GM23338 (cell line): Measurements from ENCODE around the gene PLA2G2E. TPM values are rescaled to one million over a fixed set of nuclear protein-coding genes. Genes with fewer than 3 reads are reported as not detected.

Experiments used
- ATAC-seq: fragments of 200-7000 bp; cut with Tn5 transposase; 3 replicates; pipeline ENCODE4 v1.9.1; 2020
- DNase-seq: peaks from one replicate; pipeline ENCODE4 v3.0.0-alpha.2; 2015; ENCODE audit warnings: low spot score
- H2AFZ ChIP-seq: fragments of 200-600 bp; sonication (generic); 2 replicates; pipeline ENCODE4 v1.8.0; 2016; ENCODE audit warnings: antibody characterized with exemption, mild to moderate bottlenecking, moderate library complexity
- H3F3A ChIP-seq: fragments of 200-600 bp; sonication (generic); replicated peaks from 2 replicates; pipeline ENCODE4 v1.8.0; 2017; ENCODE audit warnings: antibody characterized with exemption, mixed run types, low read depth
- H3K27ac ChIP-seq: fragments of 200-600 bp; sonication (generic); 2 replicates; pipeline ENCODE4 v1.6.1; 2016; ENCODE audit warnings: low read depth
- H3K27me3 ChIP-seq: fragments of 200-600 bp; sonication (generic); 2 replicates; pipeline ENCODE4 v1.8.0; 2016; ENCODE audit warnings: mild to moderate bottlenecking, mixed run types, moderate library complexity; ENCODE audit not compliant: insufficient read depth
- H3K36me3 ChIP-seq: fragments of 200-600 bp; sonication (generic); 2 replicates; pipeline ENCODE4 v1.8.0; 2016; ENCODE audit warnings: mild to moderate bottlenecking; ENCODE audit not compliant: insufficient read depth
- H3K4me1 ChIP-seq: fragments of 200-600 bp; sonication (generic); 2 replicates; pipeline ENCODE4 v1.8.0; 2016; ENCODE audit warnings: mild to moderate bottlenecking, moderate library complexity; ENCODE audit not compliant: insufficient read depth
- H3K4me2 ChIP-seq: fragments of 200-600 bp; sonication (generic); 2 replicates; pipeline ENCODE4 v1.7.1; 2017; ENCODE audit warnings: mixed run types
- H3K4me3 ChIP-seq: fragments of 200-600 bp; sonication (generic); 2 replicates; pipeline ENCODE4 v1.6.1; 2016; ENCODE audit warnings: mixed run types
- H3K79me2 ChIP-seq: fragments of 200-600 bp; sonication (generic); replicated peaks from 2 replicates; pipeline ENCODE4 v1.8.0; 2017; ENCODE audit warnings: mild to moderate bottlenecking; ENCODE audit not compliant: insufficient read depth
- H3K9me2 ChIP-seq: fragments of 200-600 bp; sonication (generic); 2 replicates; pipeline ENCODE4 v1.8.0; 2017; ENCODE audit not compliant: insufficient read depth
- H4K20me1 ChIP-seq: fragments of 200-600 bp; sonication (generic); replicated peaks from 2 replicates; pipeline ENCODE4 v1.8.0; 2017; ENCODE audit warnings: mild to moderate bottlenecking; ENCODE audit not compliant: insufficient read depth
- H3K27ac Mint-ChIP-seq: 2 replicates; pipeline ENCODE4 v1.8.0; 2020; ENCODE audit warnings: inconsistent platforms, mild to moderate bottlenecking, moderate library complexity, mixed read lengths
- H3K27me3 Mint-ChIP-seq: 3 replicates; pipeline ENCODE4 v1.8.0; 2022; ENCODE audit warnings: low read depth, mild to moderate bottlenecking, moderate library complexity, mixed read lengths, inconsistent platforms; ENCODE audit not compliant: insufficient read depth, poor library complexity
- H3K36me3 Mint-ChIP-seq: 3 replicates; pipeline ENCODE4 v1.8.0; 2021; ENCODE audit warnings: low read depth, mild to moderate bottlenecking, inconsistent platforms, moderate library complexity, mixed read lengths
- H3K4me1 Mint-ChIP-seq: 3 replicates; pipeline ENCODE4 v1.8.0; 2020; ENCODE audit warnings: mild to moderate bottlenecking, inconsistent platforms, mixed read lengths
- H3K4me3 Mint-ChIP-seq: 3 replicates; pipeline ENCODE4 v1.8.0; 2021; ENCODE audit warnings: moderate library complexity, mild to moderate bottlenecking, inconsistent platforms, mixed read lengths
- H3K9me3 Mint-ChIP-seq: 3 replicates; pipeline ENCODE4 v1.8.0; 2020; ENCODE audit warnings: moderate library complexity, mild to moderate bottlenecking, inconsistent platforms, mixed read lengths
- CREB1 ChIP-seq: fragments of 250-450 bp; sonication (Bioruptor Pico); IDR thresholded peaks from 2 replicates; pipeline ENCODE4 v1.5.0; 2020; ENCODE audit warnings: low read depth, mild to moderate bottlenecking, moderate library complexity
- CTCF ChIP-seq, 2 experiments: fragments of 200-600 bp in 1 of 2; sonication (generic) in 1 of 2; conservative IDR thresholded peaks; 2 replicates each; pipeline versions ENCODE4 v1.5.1 to v1.6.1; 2016 to 2017; ENCODE audit warnings: antibody characterized with exemption in 2 of 2, low read depth in 2 of 2, mild to moderate bottlenecking in 2 of 2, moderate library complexity in 1 of 2
- EZH2 ChIP-seq: fragments of 200-600 bp; sonication (generic); IDR thresholded peaks from one replicate; pipeline ENCODE4 v1.8.0; 2017; ENCODE audit warnings: antibody characterized with exemption, mild to moderate bottlenecking, low read depth; ENCODE audit not compliant: unreplicated experiment
- EZH2phosphoT487 ChIP-seq: fragments of 200-600 bp; sonication (generic); IDR thresholded peaks from one replicate; pipeline ENCODE4 v1.8.1; 2018; ENCODE audit warnings: antibody characterized with exemption; ENCODE audit not compliant: unreplicated experiment
- JUNB ChIP-seq: IDR thresholded peaks from one replicate; pipeline ENCODE4 v1.6.1; 2016; ENCODE audit warnings: antibody characterized with exemption; ENCODE audit not compliant: unreplicated experiment
- NANOG ChIP-seq: IDR thresholded peaks from 2 replicates; pipeline ENCODE4 v1.6.1; 2016; ENCODE audit warnings: antibody characterized with exemption, borderline replicate concordance
- POLR2AphosphoS5 ChIP-seq: IDR thresholded peaks from 2 replicates; pipeline ENCODE4 v1.6.1; 2016; ENCODE audit warnings: antibody characterized with exemption, low read depth
- REST ChIP-seq: IDR thresholded peaks from one replicate; pipeline ENCODE4 v1.6.1; 2018; ENCODE audit warnings: antibody characterized with exemption; ENCODE audit not compliant: unreplicated experiment
- ZNF114 ChIP-seq: fragments of 250-450 bp; sonication (Bioruptor Pico); IDR thresholded peaks from 2 replicates; pipeline ENCODE4 v1.5.0; 2020; ENCODE audit warnings: mild to moderate bottlenecking, moderate library complexity
- ZNF331 ChIP-seq: fragments of 250-450 bp; sonication (Bioruptor Pico); IDR thresholded peaks from 2 replicates; pipeline ENCODE4 v1.5.0; 2020; ENCODE audit warnings: low read depth, mild to moderate bottlenecking, moderate library complexity
- ZNF462 ChIP-seq: fragments of 250-450 bp; sonication (Bioruptor Pico); IDR thresholded peaks from 2 replicates; pipeline ENCODE4 v1.5.0; 2020; ENCODE audit warnings: mild to moderate bottlenecking, moderate library complexity
- polyA plus RNA-seq: library from polyadenylated mRNA; unstranded; fragments of >200 nt; fragmentation: Nextera tagmentation; extraction: Ambion mirVana; gene quantifications from 2 replicates; pipeline ENCODE4 v1.2.1, GENCODE V29; 2016
- total RNA-seq: library from RNA; depleted of rRNA; stranded (reverse); fragments of >200 nt; shearing (Covaris generic); gene quantifications from 2 replicates; pipeline ENCODE4 v1.2.3, GENCODE V29; 2014

PLA2G2E gene
- total and polyA plus RNA-seq, 2 experiments from 2014 or later, result not detected

- no peak for TF ChIP-seq ZNF462 (CRISPR knock-in tag)
- no peak for TF ChIP-seq CREB1
- no peak for TF ChIP-seq JUNB
- TF ChIP-seq NANOG, result no peak
- no peak for TF ChIP-seq CTCF (conservative IDR thresholded peaks at IDR 0.05; ENCODE audit: low read depth in 2 of 2)
- no peak for TF ChIP-seq ZNF114 (CRISPR knock-in tag)
- TF ChIP-seq EZH2phosphoT487, result no peak
These were observed 23.6 kb upstream of the PLA2G2E start (continued) for GRCh38 chr1:19946971-19947370.

GRCh38 chr1:19946331-19946751 lies 22.9 kb upstream of the PLA2G2E start:
- DNase-seq, result no peak
- no peak overlapping the region for H3K4me3 Mint-ChIP-seq
- no peaks in the 10 kb centered on the region for H4K20me1 ChIP-seq
- H3K4me1 Mint-ChIP-seq, result peaks cover 12% of the 10 kb centered on the region; the same call in 2 of the 3 replicates
- H3K36me3 ChIP-seq, result no peaks in the 10 kb centered on the region
- H2AFZ ChIP-seq, result no peak overlapping the region
- no peaks in the 10 kb centered on the region for H3K36me3 Mint-ChIP-seq
- H3K27ac ChIP-seq, result no peak overlapping the region
- H3F3A ChIP-seq, result no peaks in the 10 kb centered on the region
- H3K4me3 ChIP-seq, result no peak overlapping the region
- no peaks in the 10 kb centered on the region for H3K9me2 ChIP-seq
- no peaks in the 10 kb centered on the region for H3K79me2 ChIP-seq
- peaks cover 1% of the 10 kb centered on the region for H3K27me3 Mint-ChIP-seq
- H3K9me3 Mint-ChIP-seq, result 0 out of 3 replicates have a peak, but pooled peaks cover 3% of the 10 kb centered on the region
- H3K4me1 ChIP-seq, result 0 out of 2 replicates have a peak, but pooled peaks cover 3% of the 10 kb centered on the region
- no peak for ATAC-seq
- H3K4me2 ChIP-seq, result no peak overlapping the region
- no peaks in the 10 kb centered on the region for H3K27me3 ChIP-seq
- no peak overlapping the region for H3K27ac Mint-ChIP-seq
- TF ChIP-seq ZNF331 (CRISPR knock-in tag) (no peak), REST (no peak), POLR2AphosphoS5 (no peak), EZH2 (no peak), ZNF114 (CRISPR knock-in tag) (no peak)
